Body of pancreas (tissue), 4 donors: ENCODE results near the gene PABPN1L. TPM values are rescaled to one million over a fixed set of nuclear protein-coding genes. Genes with fewer than 3 reads are reported as not detected.
A peak's percentile ranks its signal among the peaks of the same experiment; 100 is the strongest.

Source experiments
- ATAC-seq: fragments of 150-250 bp; one replicate; pipeline ENCODE4 v1.9.1; 2016
- DNase-seq, 4 donors: peaks; one replicate each; pipeline ENCODE4 v3.0.0-alpha.2; 2019
- H3K27ac ChIP-seq, 4 donors: fragments of 200-600 bp; sonication (generic); 1 replicate in 3 of 4; 2 replicates in 1 of 4; pipeline versions ENCODE4 v1.5.1 to v1.6.1; 2016 to 2019; ENCODE audit warnings: mild to moderate bottlenecking in 1 of 4, mixed read lengths in 1 of 4, moderate library complexity in 1 of 4
- H3K27me3 ChIP-seq, 2 donors: fragments of 200-600 bp; sonication (generic); one replicate each; pipeline ENCODE4 v1.6.0; 2016; ENCODE audit warnings: mild to moderate bottlenecking in 1 of 2
- H3K36me3 ChIP-seq, 2 donors: fragments of 200-600 bp; sonication (generic); replicated peaks in 1 of 2; 2 replicates each; pipeline ENCODE4 v1.5.1; 2016; ENCODE audit warnings: low read depth in 2 of 2; ENCODE audit not compliant: insufficient read depth in 1 of 2
- H3K4me1 ChIP-seq: fragments of 200-600 bp; sonication (generic); one replicate; pipeline ENCODE4 v1.6.0; 2016
- H3K4me3 ChIP-seq, 2 donors: fragments of 200-600 bp; sonication (generic); 1 replicate in 1 of 2; 2 replicates in 1 of 2; pipeline ENCODE4 v1.5.1; 2016 to 2019
- H3K9me3 ChIP-seq, 3 donors: fragments of 200-600 bp; sonication (generic); 1 replicate in 2 of 3; 2 replicates in 1 of 3; pipeline ENCODE4 v1.5.1; 2016
- POLR2A ChIP-seq, 3 donors: fragments of 450-650 bp; IDR thresholded peaks; one replicate each; pipeline ENCODE4 v1.6.1; 2016; ENCODE audit warnings: antibody characterized with exemption in 3 of 3, mild to moderate bottlenecking in 2 of 3
- WGBS, 2 donors: methylation state at CpG; one replicate each; pipeline ENCODE4 v1.1.5; 2017; 5-methylcytosine and 5-hydroxymethylcytosine counted together
- intact Hi-C: fragments of 100-400 bp; cut with DNase I; formaldehyde crosslinking; loops from one replicate; pipeline ENCODE4 v1.15.1; 2023
- total RNA-seq, 2 donors: library from RNA; depleted of rRNA; stranded (reverse); fragments of >200 nt; gene quantifications; one replicate each; pipeline ENCODE4 v1.1.0, GENCODE V29; 2016
- TF ChIP-seq, protein P1 (sequence below), 7 experiments: fragments of 450-650 bp in 4 of 7; fragments of 200-600 bp in 3 of 7; sonication (generic) in 3 of 7; IDR thresholded peaks; one replicate each; pipeline ENCODE4 v1.5.1; 2016 to 2019; ENCODE audit warnings: antibody characterized with exemption in 7 of 7

Gene PABPN1L
- total RNA-seq, 2 donors from 2014 or later: not detected

- Histone ChIP-seq H3K27ac (peak overlapping the region in 1 of 4 donors; percentile 28), H3K4me3 (no peak overlapping the region), H3K27me3 (no peaks in the 10 kb centered on the region), H3K36me3 (peaks cover 0 to 4% of the 10 kb centered on the region in 2 donors), H3K4me1 (peaks cover 17% of the 10 kb centered on the region), H3K9me3 (no peaks in the 10 kb centered on the region)
- intact Hi-C loops: no loop called here
- DNase-seq: no peak
- 81 to 86% methylated on average over 8 of the region's 8 CpGs for WGBS, 2 donors
- no peak for TF ChIP-seq POLR2A (IDR thresholded peaks at IDR 0.05)
- TF ChIP-seq, protein P1, sequence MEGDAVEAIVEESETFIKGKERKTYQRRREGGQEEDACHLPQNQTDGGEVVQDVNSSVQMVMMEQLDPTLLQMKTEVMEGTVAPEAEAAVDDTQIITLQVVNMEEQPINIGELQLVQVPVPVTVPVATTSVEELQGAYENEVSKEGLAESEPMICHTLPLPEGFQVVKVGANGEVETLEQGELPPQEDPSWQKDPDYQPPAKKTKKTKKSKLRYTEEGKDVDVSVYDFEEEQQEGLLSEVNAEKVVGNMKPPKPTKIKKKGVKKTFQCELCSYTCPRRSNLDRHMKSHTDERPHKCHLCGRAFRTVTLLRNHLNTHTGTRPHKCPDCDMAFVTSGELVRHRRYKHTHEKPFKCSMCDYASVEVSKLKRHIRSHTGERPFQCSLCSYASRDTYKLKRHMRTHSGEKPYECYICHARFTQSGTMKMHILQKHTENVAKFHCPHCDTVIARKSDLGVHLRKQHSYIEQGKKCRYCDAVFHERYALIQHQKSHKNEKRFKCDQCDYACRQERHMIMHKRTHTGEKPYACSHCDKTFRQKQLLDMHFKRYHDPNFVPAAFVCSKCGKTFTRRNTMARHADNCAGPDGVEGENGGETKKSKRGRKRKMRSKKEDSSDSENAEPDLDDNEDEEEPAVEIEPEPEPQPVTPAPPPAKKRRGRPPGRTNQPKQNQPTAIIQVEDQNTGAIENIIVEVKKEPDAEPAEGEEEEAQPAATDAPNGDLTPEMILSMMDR (IDR thresholded peaks at IDR 0.05): no peak
- ATAC-seq: no peak
Observed at GRCh38 chr16:88855176-88855575, 11.3 kb downstream of the PABPN1L start.

DNA sequence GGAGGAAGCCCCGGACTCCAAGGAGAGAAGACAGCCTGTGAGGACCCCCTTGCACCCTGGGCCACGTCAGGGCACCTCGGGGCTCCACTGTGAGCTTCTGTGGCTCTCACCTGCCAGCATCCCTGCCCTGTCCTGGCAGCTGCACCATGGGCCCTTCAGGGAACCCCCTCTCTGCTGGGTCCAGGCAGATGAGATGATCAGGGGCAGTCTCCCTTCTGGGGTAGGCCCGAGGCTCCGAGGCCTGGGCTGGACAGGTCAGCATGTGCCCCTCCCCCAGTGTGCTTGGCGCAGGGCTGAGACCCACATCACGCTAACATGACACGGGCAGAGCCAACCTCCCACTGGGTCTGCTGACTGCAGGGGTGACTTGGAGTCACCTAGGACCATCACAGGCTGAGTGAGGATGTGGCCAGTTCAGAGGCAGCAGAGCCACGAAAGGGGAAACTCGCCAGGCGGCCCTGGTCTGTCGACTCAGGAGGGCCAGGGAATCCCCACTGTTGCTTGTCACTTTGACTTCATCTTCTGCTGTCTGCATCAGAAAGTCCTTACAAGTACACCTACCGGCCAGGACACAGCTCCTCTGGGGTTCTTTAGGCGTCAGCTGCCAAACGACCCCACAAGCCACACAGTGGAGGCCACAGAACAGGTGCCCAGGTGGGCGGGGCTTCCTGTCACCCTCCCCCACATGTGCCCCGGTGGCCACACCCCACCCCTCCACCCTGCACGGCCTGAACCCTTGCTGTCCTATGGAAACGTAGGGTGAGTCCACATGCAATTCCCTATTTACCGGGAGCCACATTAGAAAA is 12.0 kb downstream of the PABPN1L start:
- Histone ChIP-seq H3K27ac (no peak overlapping the region), H3K36me3 (no peaks in the 10 kb centered on the region), H3K27me3 (no peaks in the 10 kb centered on the region), H3K4me3 (no peak overlapping the region), H3K9me3 (no peaks in the 10 kb centered on the region), H3K4me1 (peaks cover 17% of the 10 kb centered on the region)
- 59% methylated on average over 11 to 18 of the region's 20 CpGs for WGBS, 2 donors
- ATAC-seq (no peak), DNase-seq (no peak)
- intact Hi-C loops: no loop called here
- TF ChIP-seq POLR2A (IDR thresholded peaks at IDR 0.05): no peak

DNA sequence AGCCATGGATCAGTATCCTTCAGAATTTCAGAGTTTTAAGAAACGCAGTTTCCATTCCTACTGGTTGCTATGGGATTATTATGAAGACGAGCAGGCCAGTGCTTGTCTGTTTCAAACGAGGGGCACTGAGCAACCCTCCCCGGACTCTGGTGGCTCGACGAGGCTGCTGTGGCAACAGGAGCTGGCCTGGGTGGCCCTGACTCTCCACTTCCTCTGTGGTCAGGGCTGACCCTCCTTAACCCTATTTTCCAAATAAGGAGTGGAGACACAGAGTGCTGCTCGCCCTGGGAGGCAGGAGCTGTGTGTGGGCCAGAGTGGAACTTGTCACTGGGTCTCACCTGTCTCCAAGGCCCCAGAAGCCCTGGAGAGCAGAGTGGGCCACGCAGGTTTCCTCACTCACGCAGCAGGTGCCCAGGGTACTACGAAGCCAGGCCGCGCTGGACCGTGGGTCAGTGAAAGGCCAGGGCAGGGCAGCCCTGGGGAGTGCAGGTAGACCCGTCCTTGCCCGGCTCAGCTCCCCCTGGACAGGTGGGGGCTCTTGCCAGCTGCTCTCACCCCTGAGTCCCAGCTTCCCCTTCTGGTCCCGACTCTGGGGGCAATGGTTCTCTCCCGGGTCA is 13.0 kb downstream of the PABPN1L start:
- DNase-seq (no peak), ATAC-seq (no peak)
- H3K9me3 ChIP-seq: no peaks in the 10 kb centered on the region
- H3K36me3 ChIP-seq: no peaks in the 10 kb centered on the region
- no peaks in the 10 kb centered on the region for H3K27me3 ChIP-seq
- 65 to 72% methylated on average over 10 to 17 of the region's 17 CpGs for WGBS, 2 donors
- TF ChIP-seq POLR2A (IDR thresholded peaks at IDR 0.05): no peak
- TF ChIP-seq, protein P1 (IDR thresholded peaks at IDR 0.05): no peak
- H3K4me3 ChIP-seq: no peak overlapping the region
- intact Hi-C loops: no loop called here
- no peak overlapping the region for H3K27ac ChIP-seq
- H3K4me1 ChIP-seq: peaks cover 17% of the 10 kb centered on the region

DNA sequence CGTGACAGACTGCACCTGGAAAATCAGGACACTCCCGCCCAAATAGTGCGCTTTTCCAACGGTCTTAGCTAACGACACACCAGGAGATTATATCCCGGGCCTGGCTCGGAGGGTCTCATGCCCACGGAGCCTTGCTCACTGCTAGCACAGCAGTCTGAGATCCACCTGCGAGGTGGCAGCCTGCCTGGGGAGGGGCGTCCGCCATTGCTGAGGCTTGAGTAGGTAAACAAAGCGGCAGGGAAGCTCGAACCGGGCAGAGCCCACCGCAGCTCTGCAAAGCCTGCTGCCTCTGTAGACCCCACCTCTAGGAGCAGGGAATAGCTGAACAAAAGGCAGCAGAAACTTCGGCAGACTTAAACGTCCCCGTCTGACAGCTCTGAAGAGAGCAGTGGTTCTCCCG is 14.8 kb downstream of the PABPN1L start:
- 93 to 94% methylated on average over 15 to 19 of the region's 19 CpGs for WGBS, 2 donors
- TF ChIP-seq, protein P1 (IDR thresholded peaks at IDR 0.05): no peak
- TF ChIP-seq POLR2A (IDR thresholded peaks at IDR 0.05): no peak
- Histone ChIP-seq H3K27me3 (no peaks in the 10 kb centered on the region), H3K4me3 (no peak overlapping the region), H3K9me3 (no peaks in the 10 kb centered on the region), H3K36me3 (no peaks in the 10 kb centered on the region), H3K4me1 (peaks cover 8% of the 10 kb centered on the region), H3K27ac (no peak overlapping the region)
- DNase-seq: no peak
- intact Hi-C loops: no loop called here
- no peak for ATAC-seq

GRCh38 chr16:88850531-88851199 is 15.8 kb downstream of the PABPN1L start:
- no peak for TF ChIP-seq POLR2A (IDR thresholded peaks at IDR 0.05)
- TF ChIP-seq, protein P1 (IDR thresholded peaks at IDR 0.05): no peak
- Histone ChIP-seq H3K4me3 (no peak overlapping the region), H3K27ac (no peak overlapping the region), H3K36me3 (no peaks in the 10 kb centered on the region), H3K4me1 (peaks cover 1% of the 10 kb centered on the region), H3K9me3 (no peaks in the 10 kb centered on the region), H3K27me3 (no peaks in the 10 kb centered on the region)
- WGBS, 2 donors: 90 to 91% methylated on average over 25 to 33 of the region's 33 CpGs
- ATAC-seq (no peak), DNase-seq (no peak)
- intact Hi-C loops: no loop called here
